D721Med (cell line): ENCODE results near the gene PCDH9.

ENCODE experiments used
- DNase-seq: peaks from one replicate; pipeline ENCODE4 v3.0.0; 2011; ENCODE audit warnings: low spot score; ENCODE audit not compliant: insufficient read length
- FAIRE-seq: peaks from 2 replicates; lab custom pipeline; 2011; peaks lifted over from hg19 to GRCh38; lab: Jason Lieb, UNC
- CTCF ChIP-seq: IDR thresholded peaks from 2 replicates; pipeline ENCODE4 v1.5.1; 2012; ENCODE audit warnings: mild to moderate bottlenecking, control low read depth; ENCODE audit not compliant: insufficient read depth; ENCODE audit errors: missing control alignments

The PCDH9 gene

GRCh38 chr13:67210208-67210607 is 19.9 kb downstream of the PCDH9 start:
- DNase-seq (no peak), FAIRE-seq (no peak)
- no peak for TF ChIP-seq CTCF

- no peak for DNase-seq
- TF ChIP-seq CTCF, result no peak
- FAIRE-seq, result peak; percentile 46
Observed at GRCh38 chr13:67208552-67208951, 21.6 kb downstream of the PCDH9 start.

DNA sequence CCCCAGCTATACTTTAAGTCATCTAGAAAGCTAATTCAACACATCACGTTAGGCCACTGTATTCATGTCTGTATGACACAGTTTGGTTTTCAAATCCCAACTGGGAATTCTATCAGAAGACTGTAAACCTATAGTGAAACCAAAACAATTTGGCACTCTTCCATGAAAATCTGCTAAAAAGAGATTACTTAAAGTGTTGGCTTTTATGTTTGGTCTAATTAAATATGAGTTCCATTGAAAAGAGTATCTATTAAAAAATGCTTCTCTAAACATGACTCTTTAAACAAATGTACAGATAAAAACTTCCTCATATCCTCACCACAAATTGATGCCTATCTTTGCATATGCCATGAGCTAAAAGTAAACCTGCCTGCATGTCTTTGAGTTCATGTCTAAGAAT is 25.4 kb downstream of the PCDH9 start:
- no peak for TF ChIP-seq CTCF
- DNase-seq (no peak), FAIRE-seq (peak; percentile 25)

DNA sequence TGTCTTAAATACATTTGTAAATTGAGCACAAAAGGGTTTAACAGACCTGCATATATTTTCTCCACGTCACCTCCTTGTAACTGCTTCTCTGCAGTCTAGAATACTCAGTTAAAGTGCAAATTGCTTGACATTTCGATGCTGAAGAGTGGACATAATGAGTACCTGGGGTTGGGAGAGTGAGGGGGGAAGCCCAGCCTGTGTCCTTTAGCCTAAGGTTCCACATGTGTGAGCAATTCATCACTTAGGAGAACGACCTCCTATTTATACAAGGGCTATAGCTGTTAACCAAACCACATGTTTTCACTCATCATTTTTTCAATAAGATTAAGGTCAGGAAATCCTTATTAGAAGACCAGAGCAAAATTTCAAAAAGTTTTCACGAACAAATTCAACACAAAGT is 29.5 kb downstream of the PCDH9 start:
- no peak for FAIRE-seq
- no peak for TF ChIP-seq CTCF
- no peak for DNase-seq

- TF ChIP-seq CTCF, result no peak
- FAIRE-seq (no peak), DNase-seq (no peak)
Observed at GRCh38 chr13:67200183-67200582, 30.0 kb downstream of the PCDH9 start.

DNA sequence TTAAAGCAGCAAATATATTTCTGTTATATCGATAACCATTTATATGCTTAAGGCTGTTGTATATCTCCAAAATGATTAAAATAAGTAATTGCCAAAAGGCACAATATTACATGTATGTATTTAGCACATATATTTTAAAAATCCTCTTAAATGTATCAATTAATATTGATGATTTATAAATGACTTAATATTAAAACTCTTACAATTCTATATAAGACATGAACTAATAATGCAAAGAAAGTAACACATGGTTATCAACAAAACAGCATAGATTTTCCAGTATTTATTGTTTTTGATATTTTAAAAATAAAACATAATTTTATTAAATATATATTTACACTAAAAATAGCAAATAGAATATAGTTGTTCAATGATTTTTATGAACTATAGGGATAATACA is 32.4 kb downstream of the PCDH9 start:
- DNase-seq, result no peak
- no peak for FAIRE-seq
- no peak for TF ChIP-seq CTCF

DNA sequence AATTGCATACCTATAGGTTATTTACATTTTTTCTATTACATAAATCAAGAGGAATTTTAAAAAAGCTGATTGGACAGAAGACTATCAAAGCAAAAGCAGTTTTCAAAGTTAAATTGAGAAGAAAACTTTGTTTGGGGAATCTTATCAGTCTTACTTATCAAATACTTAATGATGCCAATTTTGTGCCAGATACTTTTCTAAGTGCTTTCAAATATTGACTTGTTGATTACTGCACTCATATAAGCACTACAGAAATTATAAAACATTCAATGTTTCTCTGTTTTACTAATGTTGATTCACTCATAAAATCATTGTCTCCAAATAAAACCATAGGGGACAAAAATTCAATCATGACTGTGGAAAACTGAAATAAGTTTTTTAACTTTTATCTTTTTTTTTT is 36.2 kb downstream of the PCDH9 start:
- TF ChIP-seq CTCF, result no peak
- DNase-seq (no peak), FAIRE-seq (no peak)
